T1000 (cell line): ENCODE data around the gene MATN1.
A peak's percentile ranks its signal among the peaks of the same experiment; 100 is the strongest.

Source experiments
- DNase-seq: peaks from one replicate; lab custom pipeline; 2025; ENCODE audit warnings: mixed read lengths; lab: John Stamatoyannopoulos, UW

MATN1 gene

DNA sequence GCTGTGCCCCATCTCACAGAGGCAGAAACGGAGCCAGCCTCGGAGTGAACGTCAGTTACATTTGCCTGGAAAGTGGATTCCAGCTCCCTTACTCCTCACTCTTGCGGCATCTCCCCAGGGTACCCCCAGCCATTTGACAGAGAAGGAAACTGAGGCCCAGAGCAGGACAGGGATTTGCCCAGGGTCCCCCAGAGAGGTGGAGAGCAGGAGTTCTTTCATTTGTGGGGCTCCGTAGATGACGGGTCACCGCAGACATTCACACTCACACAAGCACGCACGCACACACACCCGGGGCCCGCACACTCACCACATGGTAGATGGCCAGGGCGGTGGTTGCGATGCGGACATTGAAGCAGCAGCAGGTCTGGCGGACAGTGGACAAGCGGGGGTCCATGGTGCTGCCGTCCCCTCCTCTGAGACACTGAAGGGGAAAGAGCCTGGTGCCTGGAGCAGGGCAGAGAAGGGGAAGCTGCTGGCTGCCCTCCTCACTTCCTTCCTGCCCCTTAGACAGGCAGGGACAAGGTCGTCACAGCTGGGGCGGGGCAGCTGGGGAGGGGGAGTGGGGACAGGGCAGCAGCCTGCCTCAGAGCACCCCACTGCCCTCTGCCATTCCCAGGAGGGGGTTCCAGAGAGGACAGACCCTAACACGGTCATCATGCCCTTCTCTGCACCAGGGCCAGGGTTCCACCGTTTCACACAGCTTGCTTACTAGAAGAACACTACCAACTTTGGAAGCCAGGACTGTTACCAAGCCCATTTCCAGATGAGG is 34.2 kb upstream of the MATN1 start, which contains the start of gene LAPTM5:
LAPTM5 (minus strand) TSS at position 423 of the 769 bp plus-strand sequence; CDS start at position 394, 29 bp downstream.
- no peak for DNase-seq

- DNase-seq: peak; percentile 33
These were observed 33.4 kb upstream of the MATN1 start for GRCh38 chr1:30756545-30757351.

- DNase-seq: no peak
These were observed 32.8 kb upstream of the MATN1 start for GRCh38 chr1:30756206-30756544.

GRCh38 chr1:30755746-30756145 is 32.4 kb upstream of the MATN1 start:
- DNase-seq: no peak

DNA sequence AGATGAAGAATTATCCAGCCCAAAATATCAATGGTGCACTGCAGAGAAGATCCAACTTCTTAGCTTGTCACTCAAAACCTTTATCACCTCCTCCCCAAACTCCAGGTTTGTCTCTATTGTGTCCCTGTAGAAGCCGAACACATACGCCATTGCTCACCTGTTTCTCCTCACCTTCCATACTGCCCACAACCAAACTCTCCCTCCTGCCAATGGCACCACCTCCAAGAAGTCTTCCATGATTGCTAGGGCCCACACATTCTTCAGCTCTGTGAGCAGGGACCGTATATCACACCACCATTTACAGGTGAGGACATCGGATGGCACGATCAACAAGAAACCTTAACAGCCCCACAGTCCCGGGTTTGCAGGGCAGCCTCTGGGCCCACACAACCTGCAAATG is 31.9 kb upstream of the MATN1 start:
- no peak for DNase-seq

DNA sequence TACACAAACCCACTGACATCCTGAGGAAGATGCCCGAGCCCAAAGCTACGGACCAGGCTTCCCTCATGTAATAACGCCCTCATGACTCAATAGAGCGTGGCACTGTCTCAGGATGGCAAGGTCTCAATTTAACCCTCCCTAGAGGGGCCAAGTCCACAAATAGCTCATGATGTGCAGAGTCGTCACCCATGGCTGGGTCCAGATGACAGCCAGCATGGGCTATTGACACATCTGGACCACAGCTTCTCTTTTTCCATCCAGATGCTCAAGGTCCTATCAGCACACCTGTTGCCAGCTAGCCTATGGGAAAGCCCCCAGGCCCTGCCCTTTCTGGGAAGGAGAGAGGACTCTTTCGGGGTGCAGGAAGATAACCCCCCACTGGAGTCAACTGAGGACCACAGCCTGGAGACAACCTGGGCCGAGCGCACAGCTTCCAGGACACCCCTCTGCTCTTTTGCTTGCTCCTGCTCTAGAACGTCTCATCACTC is 31.3 kb upstream of the MATN1 start:
- no peak for DNase-seq

- DNase-seq: no peak
These were observed 30.3 kb upstream of the MATN1 start for GRCh38 chr1:30753660-30754123.

- DNase-seq: no peak
These were observed 29.7 kb upstream of the MATN1 start for GRCh38 chr1:30753118-30753517.

- DNase-seq: no peak
These were observed 29.2 kb upstream of the MATN1 start for GRCh38 chr1:30752651-30752908.

GRCh38 chr1:30751830-30752650 is 28.7 kb upstream of the MATN1 start:
- DNase-seq: no peak

- DNase-seq: no peak
These were observed 27.4 kb upstream of the MATN1 start for GRCh38 chr1:30750731-30751291.

GRCh38 chr1:30749691-30750583 is 26.6 kb upstream of the MATN1 start:
- DNase-seq: no peak

DNA sequence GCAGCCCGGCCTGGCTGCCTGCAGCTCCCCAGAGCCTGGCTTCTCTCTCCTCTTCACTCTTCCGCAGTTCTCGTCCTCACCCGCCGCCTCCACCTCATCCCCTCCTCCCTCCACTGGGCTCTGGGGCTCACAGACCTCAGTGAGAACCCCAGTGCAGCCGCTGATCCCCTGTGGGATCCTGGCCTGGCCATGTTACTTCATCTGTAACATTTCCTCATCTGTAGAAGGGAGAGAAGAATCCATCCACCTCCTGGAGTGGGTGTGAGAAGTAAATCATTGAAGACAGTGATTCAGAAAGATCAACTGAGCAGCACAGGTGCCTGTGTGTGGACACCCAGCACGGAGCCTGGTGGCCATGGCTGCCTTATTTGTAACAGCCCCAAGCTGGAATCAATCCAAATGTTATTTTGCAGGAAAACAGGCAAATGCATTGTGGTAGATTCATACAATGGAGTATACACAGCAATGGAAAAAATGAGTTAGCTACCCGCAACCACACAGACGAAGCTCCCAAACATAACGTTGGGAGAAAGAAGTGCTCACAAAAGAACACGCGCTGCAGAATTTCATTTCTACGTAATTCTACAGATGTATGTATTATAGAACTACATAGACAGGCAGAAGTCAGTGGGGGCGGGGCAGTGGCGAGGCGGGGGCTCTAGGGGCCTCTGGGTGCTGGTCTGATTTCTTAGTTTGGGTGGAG is 25.5 kb upstream of the MATN1 start:
- no peak for DNase-seq

- DNase-seq: no peak
These were observed 24.8 kb upstream of the MATN1 start for GRCh38 chr1:30748098-30748698.

- DNase-seq: no peak
These were observed 23.9 kb upstream of the MATN1 start for GRCh38 chr1:30747033-30748008.

- DNase-seq: no peak
These were observed 23.0 kb upstream of the MATN1 start for GRCh38 chr1:30746212-30747032.

GRCh38 chr1:30745834-30746208 is 22.4 kb upstream of the MATN1 start:
- no peak for DNase-seq
